A549 treated with ZK216348 at 1 μM for 4 hours (cell line): ENCODE data around the gene PCED1A. TPM values are rescaled to one million over a fixed set of nuclear protein-coding genes. Genes with fewer than 3 reads are reported as not detected.

Experiments
- total RNA-seq: library from RNA; stranded (reverse); fragments of 200-300 nt; extraction: Qiagen RNA extraction; gene quantifications from 5 replicates; pipeline ENCODE4 v1.2.3, GENCODE V29; 2022; ENCODE audit warnings: low read depth

PCED1A gene, protein sequence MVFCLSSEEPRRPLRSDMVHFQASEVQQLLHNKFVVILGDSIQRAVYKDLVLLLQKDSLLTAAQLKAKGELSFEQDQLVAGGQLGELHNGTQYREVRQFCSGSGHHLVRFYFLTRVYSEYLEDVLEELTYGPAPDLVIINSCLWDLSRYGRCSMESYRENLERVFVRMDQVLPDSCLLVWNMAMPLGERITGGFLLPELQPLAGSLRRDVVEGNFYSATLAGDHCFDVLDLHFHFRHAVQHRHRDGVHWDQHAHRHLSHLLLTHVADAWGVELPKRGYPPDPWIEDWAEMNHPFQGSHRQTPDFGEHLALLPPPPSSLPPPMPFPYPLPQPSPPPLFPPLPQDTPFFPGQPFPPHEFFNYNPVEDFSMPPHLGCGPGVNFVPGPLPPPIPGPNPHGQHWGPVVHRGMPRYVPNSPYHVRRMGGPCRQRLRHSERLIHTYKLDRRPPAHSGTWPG
- total RNA-seq: 14.1 to 32.5 TPM (median 29.0 TPM) in 5 replicates

DNA sequence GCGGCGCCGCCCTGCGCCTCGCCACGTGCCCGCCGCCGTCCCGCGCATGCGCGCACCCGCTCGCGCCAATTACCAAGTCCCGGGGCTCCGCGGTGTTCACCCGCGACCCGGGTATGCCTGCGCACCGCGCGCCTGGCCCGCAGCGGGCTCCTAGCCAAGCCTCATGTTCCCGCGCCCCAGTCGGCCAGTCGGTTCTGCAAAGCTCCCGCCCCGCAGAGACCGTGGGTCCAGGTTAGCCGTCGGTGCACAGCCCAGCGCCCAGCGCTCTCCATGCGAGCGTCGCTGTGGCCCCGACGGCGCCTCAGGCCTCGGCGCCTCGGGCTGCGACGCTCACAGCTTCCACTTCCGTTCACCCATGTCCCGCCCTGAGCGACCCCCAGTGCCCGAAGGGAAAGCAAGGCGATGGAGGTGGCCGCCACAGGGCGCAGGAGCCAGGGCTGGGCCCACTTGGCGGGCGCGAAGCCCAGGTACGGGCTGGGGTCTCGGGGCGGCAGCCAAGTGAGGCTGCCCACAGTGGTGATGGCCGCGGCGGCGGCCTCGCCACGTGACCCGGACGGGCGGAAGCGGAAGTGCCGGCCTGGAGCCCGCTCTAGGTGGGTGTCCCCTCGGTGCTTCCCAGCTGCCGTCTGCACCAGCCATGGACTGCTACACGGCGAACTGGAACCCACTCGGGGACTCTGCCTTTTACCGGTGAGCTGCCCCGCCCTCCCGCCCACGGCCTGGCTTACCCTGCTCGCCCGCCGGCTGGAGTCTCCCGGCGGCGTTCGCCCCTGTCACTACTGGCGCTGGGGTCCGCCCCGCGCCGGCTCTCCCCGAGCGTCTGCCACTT, at the start of gene PCED1A, which contains the start of gene VPS16:
Gene PCED1A, minus strand, starts transcription at position 518 of the 829 bp plus-strand sequence. CDS start 743 bp downstream, outside the sequence.
Gene VPS16, plus strand, starts transcription at position 608 of the 829 bp plus-strand sequence. Its CDS starts 30 bp downstream, at position 638.

DNA sequence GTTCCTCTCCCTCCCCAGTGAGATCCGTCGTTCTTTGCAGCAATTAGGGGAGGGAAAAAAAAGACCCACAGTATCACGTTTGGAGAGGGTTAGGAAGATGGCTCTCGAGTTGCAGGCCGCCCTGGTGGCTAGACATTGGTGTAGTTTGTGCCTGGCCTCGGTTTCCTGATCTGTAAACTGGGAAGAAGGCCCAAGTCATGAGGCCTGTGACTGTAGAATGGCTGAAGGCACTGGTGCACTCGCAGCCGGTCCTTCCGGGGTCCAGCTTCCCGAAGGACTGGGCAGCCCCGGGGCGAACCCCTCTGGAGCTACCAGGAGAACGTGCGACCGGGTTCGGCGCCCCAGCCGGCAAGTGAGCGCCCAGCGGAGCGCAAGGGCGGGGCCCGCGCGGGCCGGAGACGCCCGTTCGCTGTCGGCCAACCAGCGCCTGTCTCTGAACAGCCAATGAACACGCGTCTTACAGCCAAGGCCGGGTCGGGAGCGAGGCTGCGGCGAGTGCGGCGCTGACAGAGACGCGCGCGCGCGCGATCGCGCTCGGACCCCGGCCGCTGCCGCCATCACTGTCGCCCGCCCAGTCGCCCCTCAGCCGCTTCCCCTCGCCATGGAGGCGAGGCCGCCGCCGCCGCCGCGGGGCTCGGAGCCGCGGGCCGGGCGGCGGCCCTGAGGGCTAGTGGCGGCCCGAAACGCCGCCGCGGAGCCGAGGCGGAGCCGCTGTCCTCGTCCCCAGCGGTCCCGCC, 32.7 kb upstream of the PCED1A start, which contains the start of gene PTPRA:
Gene PTPRA, plus strand, starts transcription at position 472 of the 737 bp plus-strand sequence. CDS start 90,797 bp downstream, outside the sequence.

DNA sequence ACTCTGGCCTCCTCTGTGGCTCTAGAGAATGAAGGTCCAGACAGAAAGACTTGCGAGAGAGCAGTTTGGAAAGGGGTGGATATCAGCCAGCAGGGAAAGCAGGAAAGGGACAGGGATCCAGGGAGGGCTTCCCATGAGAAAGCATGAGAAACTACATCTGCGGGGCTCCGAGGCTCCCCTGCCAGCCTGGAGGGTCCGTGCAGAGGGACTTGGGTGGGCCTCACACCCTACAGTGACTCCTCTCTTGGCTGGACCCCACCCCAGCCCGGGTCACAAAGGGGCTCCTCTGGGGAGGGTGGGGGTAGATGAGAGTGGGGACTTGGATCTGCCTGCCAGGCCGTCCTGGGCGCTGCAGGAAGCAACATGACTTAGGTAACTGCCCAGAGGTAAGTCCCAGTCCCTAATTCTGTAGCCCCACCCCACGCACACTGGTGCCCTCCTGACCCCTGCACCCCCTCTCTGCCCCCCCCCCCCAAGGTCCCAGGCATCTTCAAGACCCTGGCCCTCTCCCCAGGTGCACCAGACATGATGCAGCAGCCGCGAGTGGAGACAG, 24.3 kb downstream of the PCED1A start, which contains the start of gene TMEM239:
Gene TMEM239, plus strand, starts transcription at position 335 of the 553 bp plus-strand sequence. Its CDS starts 191 bp downstream, at position 526.

DNA sequence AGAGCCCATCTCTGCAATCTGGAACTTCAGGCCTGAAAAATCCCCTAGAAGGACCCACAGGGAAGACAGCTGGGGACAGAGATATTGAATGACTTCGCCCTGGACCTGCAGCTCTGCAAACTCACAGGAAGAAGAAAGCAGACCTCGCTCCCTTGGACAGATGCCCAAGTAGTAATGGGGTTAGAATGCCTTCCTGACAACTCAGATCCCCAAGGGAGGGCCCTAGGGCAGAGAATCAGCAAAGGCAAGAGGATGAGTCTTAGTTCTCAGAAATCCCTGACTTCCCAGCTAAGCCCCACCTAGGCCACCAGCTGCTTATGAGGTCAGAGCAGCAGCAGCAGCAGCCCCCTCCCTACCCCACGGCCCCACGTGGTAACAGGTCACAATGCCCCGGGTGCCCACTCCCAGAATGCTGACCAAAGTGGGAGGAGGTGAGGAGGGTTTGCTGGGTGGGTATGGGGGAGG, 25.8 kb downstream of the PCED1A start, which contains the start of gene C20orf141:
Gene C20orf141, plus strand, starts transcription at position 401 of the 465 bp plus-strand sequence. CDS start 198 bp downstream, outside the sequence.

DNA sequence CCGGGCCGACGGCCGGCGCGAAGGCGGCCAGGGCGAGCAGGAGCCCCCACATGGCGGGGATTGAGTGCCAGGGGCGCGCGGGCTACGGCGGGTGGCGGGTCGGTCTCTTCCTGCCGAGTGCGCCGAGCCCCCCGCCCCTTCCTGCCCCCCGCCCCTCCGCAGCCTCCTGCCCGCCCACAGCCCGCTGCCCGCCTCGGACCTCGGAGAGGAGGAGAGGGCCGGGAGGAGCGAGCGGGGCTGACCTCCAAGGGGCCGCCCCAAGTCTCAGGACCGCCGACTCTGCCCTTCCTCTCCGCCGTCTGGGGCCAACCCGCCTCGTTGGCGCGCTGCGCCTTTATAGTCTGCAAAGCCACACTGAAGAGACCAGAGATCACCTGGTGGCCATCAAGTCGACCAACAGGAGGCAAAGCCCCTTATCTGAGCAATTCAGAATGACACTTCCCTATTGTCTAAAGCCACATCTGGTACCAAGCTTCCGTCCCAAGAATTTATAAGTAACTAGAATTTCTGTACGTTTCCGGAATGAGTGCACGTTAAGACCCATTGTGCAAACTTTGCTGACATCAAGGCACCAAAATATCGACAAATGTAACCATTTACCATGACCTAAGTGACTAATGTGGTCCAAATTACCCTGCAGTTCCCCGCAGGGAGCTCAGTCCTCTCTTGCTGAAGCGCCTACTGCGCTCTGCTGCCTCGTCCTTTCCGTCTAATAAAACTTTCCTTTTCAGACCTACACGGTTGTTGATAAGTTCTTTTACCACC, 39.8 kb downstream of the PCED1A start, which contains the start of gene CPXM1:
Gene CPXM1, minus strand, starts transcription at position 107 of the 765 bp plus-strand sequence. Its CDS starts 55 bp downstream, at position 52.

Other genes with a start within 250 kb of the PCED1A start
- 582 to 773 TPM (median 606 TPM) in 5 replicates for gene NOP56, start 188.0 kb downstream of the PCED1A start, total RNA-seq
- gene IDH3B, start 176.4 kb downstream of the PCED1A start, total RNA-seq: 117 to 140 TPM (median 136 TPM) in 5 replicates
- gene EBF4, start 147.9 kb downstream of the PCED1A start, total RNA-seq: 2.3 to 2.7 TPM (median 2.4 TPM) in 5 replicates
- not detected in 5 replicates for gene CPXM1, start 40.0 kb downstream of the PCED1A start, total RNA-seq
- 0.36 TPM in 1 of 5 replicates, not detected in the others for gene C20orf141, start 25.7 kb downstream of the PCED1A start, total RNA-seq
- not detected in 5 replicates for gene TMEM239, start 24.3 kb downstream of the PCED1A start, total RNA-seq
- 19.3 to 40.0 TPM (median 32.3 TPM) in 5 replicates for gene VPS16, start 90 bp upstream of the PCED1A start, total RNA-seq
- gene PTPRA, start 32.8 kb upstream of the PCED1A start, total RNA-seq: 31.9 to 43.1 TPM (median 39.8 TPM) in 5 replicates
- 0.36 to 0.47 TPM in 2 of 5 replicates, not detected in the others for gene GNRH2, start 203.0 kb upstream of the PCED1A start, total RNA-seq
- 89.5 to 167 TPM (median 155 TPM) in 5 replicates for gene MRPS26, start 205.4 kb upstream of the PCED1A start, total RNA-seq
- not detected in 5 replicates for gene OXT, start 231.0 kb upstream of the PCED1A start, total RNA-seq
- not detected in 5 replicates for gene AVP, start 244.1 kb upstream of the PCED1A start, total RNA-seq